Dermis blood vessel endothelial cell (primary cell): ENCODE measurements around the gene SYS1. TPM values are rescaled to one million over a fixed set of nuclear protein-coding genes. Genes with fewer than 3 reads are reported as not detected.
"Not testable (repeated sequence)": the region's sequence is repeated elsewhere in the genome, so short reads cannot be mapped to it uniquely, and the experiment has no call there.

Experiments used
- DNase-seq: peaks from one replicate; pipeline ENCODE4 v3.0.0; 2010
- total RNA-seq: library from RNA; depleted of rRNA; stranded (reverse); fragments of >200 nt; gene quantifications from 2 replicates; pipeline ENCODE4 v1.2.3, GENCODE V29; 2014

The SYS1 gene
- total RNA-seq, 1 donor from 2014 or later, result 26.2 TPM

- no peak for DNase-seq
Measured at GRCh38 chr20:45340236-45340847, 22.6 kb upstream of the SYS1 start.

GRCh38 chr20:45340951-45341350 is 22.0 kb upstream of the SYS1 start:
- no peak for DNase-seq

GRCh38 chr20:45341579-45341938 is 21.4 kb upstream of the SYS1 start:
- no peak for DNase-seq

- peak; percentile 65 for DNase-seq
Measured at GRCh38 chr20:45341939-45342854, 20.8 kb upstream of the SYS1 start.

- no peak for DNase-seq
Measured at GRCh38 chr20:45342855-45343531, 20.0 kb upstream of the SYS1 start.

GRCh38 chr20:45343532-45344167 is 19.3 kb upstream of the SYS1 start:
- DNase-seq, result no peak

GRCh38 chr20:45344168-45344860 is 18.6 kb upstream of the SYS1 start:
- DNase-seq, result peak; percentile 91

- peak; percentile 33 for DNase-seq
Measured at GRCh38 chr20:45345104-45345936, 17.6 kb upstream of the SYS1 start.

GRCh38 chr20:45346291-45346718 is 16.7 kb upstream of the SYS1 start:
- DNase-seq, result peak; percentile 27

GRCh38 chr20:45346851-45347250 is 16.1 kb upstream of the SYS1 start:
- no peak for DNase-seq

- DNase-seq, result peak; percentile 20
Measured at GRCh38 chr20:45347297-45347935, 15.5 kb upstream of the SYS1 start.

GRCh38 chr20:45347936-45348778 is 14.8 kb upstream of the SYS1 start, which contains the start of gene SDC4:
TSS of gene SDC4 (minus strand) at chr20:45348424. CDS start at chr20:45348384, 40 bp downstream.
- peak; percentile 69 for DNase-seq

GRCh38 chr20:45350217-45350616 is 12.7 kb upstream of the SYS1 start:
- DNase-seq, result no peak

GRCh38 chr20:45350795-45351194 is 12.2 kb upstream of the SYS1 start:
- not testable (repeated sequence) for DNase-seq

- DNase-seq, result no peak
Measured at GRCh38 chr20:45352729-45353128, 10.2 kb upstream of the SYS1 start.

- no peak for DNase-seq
Measured at GRCh38 chr20:45353746-45354145, 9.2 kb upstream of the SYS1 start.

- DNase-seq, result no peak
Measured at GRCh38 chr20:45354423-45355208, 8.3 kb upstream of the SYS1 start.

GRCh38 chr20:45355209-45356084 is 7.5 kb upstream of the SYS1 start:
- DNase-seq, result peak; percentile 40
